Stimulated activated naive CD4-positive, alpha-beta T cell treated with Interleukin-2 at 50 U/mL for 16 hours (primary cell): ENCODE results near the gene ANKK1.

Experiments
- DNase-seq: peaks from one replicate; lab custom pipeline; 2025; lab: John Stamatoyannopoulos, UW

Gene ANKK1

DNA sequence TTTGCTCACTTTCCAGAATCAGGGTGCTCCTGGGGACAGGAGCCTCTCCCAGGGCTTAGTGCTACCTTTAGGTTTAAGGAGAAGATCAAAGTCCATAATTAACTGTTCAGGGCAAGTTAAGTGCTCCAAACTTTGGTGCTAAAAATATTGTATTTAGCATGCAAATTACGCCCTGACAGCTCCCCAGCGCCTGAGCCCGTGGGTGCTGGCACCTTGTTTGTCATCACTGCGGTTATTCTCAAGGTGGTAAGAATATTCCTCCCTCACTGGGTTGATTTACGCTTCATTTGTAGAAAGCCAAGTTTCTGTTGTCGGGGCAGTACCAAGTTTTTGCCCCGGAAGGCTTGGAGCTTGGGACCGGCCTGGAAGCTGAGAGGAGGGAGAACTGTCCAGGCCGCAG is 21.3 kb downstream of the ANKK1 start:
- no peak for DNase-seq

DNA sequence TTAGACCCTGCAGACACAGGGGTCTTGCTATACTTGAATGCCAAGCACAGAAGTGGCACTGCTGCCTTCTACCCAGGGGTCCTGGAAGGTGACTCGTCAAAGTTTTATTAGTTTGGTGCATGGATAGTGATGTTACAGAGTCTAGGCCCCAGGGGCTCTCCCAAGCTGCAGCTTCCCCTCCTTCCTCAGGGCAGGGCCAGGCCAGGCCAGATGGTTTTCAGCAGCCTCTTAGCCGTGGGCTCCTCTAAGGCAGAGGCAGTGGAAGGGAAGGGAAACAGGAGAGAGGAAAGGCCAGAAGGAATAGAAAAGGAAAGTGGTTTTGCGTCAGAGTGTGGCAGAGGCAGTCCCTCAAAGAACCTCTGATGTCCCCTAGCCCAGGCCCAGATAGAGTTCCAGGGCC is 21.9 kb downstream of the ANKK1 start:
- DNase-seq = no peak

DNA sequence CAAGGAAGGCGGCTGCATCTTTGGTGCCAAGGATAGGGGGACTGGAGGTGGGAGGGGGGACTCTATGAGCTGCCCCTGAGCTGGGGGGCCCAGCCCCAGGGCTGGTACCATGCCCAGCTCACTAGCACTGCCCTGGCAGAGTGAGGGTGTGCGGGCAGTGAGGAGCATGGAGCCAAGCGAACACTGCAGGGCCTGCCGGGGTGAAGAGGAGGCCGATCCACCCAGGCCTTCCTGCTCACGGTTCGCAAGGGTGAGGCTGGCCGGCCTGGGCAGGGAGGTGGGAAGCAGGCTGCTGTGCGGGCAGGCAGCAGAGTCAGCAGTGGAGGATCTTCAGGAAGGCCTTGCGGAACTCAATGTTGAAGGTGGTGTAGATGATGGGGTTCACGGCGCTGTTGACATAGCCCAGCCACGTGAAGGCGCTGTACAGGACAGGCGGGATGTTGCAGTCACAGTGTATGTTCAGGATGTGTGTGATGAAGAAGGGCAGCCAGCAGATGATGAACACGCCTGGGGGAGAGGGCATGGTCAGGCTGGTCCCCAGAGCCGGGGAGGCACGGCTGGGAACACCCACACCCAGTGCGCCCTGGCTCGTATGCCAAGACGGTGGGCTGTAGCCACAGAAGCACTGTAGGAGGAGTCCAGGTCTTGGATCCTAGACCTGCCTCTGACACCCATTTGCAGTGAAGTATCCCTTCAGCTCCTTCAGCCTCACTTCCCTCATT is 23.0 kb downstream of the ANKK1 start:
- DNase-seq = no peak

DNA sequence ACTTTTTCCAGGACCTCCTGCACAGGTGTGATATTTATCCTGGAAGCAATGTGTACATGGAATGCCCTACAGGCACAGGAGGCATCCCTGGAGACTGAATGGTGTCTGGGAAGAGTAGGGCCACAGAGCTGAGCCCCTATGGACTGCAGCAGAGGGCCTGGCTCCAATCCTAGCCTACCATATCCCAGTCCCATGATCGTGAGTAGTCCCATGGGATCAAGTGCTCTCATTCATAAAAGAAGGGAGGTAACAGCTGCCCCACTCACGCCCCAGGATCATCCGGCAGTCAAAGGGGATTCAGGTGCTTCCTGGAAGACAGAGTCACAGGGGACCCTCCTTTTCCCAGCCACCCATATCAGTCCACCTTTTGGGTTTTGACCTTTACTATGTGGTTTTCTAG is 24.0 kb downstream of the ANKK1 start:
- DNase-seq = no peak

DNA sequence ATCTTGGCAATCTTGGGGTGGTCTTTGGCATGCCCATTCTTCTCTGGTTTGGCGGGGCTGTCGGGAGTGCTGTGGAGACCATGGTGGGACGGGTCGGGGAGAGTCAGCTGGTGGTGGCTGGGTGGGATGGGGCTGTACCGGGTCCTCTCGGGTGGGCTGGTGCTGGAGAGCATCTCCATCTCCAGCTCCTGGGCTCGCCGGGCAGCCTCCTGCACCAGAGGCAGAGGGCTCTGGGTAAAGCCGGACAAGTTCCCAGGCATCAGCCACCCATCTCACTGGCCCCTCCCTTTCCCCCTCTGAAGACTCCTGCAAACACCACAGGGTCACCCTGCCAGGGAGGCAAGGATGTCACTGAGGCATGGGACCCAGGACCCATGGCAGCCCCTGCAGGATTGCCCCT is 25.1 kb downstream of the ANKK1 start:
- DNase-seq = no peak

DNA sequence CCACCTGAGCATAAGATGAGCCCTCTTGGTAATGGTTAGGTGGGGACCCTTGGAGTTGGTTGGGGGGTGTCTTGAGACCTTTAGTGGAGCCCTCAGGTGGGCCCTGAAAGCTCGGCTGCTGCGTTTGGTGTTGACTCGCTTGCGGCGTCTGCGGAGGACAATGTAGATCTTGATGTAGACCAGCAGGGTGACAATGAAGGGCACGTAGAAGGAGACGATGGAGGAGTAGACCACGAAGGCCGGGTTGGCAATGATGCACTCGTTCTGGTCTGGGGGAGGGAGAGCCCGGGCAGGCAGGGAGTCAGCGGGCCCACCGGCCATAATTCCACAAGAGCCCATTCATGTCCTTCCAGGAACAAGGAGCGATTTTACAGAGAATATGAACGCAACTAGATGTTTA is 27.8 kb downstream of the ANKK1 start:
- DNase-seq = no peak

DNA sequence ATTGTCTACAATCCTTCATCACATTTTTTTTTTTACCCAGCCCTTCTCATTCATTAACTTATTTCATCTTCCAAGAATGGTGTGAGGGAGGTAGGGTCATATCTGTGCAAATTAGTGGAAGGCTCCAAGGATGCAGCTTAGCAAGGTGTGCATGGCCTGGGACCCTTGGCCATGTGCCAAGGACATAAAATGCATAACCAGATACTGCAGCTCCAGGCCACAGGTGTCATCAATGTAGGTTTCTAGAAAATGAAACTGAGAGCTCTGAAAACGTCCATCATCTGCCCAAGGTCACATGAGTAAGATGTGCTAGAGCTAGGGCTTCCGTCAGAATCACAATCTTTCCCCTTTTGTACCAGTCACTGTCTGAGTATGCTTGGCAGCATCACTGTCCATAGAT is 29.8 kb downstream of the ANKK1 start:
- no peak for DNase-seq

DNA sequence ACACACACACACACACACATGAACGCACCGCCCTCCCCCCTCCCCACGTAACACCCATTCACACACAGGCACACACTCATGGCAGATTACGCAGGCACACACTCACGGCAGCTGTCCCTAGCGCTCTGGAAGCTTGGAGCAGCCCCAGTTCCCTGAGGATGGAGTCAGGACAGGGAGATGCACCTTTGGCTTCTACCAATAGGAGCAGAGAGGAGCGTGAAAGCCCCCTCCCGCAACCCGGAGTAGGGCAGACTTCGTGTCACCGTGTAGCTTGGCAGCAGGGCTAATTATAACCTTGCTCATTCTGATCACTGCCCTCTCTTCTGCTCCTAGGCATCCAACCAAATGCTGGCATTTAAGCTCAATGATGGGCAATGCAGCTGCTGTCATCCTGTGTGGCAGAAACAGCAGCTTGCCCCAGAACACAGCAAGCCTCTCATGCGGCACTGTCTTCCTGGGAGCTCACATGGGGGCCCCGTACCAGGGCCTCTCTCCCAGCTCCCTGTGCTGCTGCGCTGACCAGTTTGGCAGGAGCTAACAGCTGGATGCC is 31.9 kb downstream of the ANKK1 start:
- DNase-seq = no peak

DNA sequence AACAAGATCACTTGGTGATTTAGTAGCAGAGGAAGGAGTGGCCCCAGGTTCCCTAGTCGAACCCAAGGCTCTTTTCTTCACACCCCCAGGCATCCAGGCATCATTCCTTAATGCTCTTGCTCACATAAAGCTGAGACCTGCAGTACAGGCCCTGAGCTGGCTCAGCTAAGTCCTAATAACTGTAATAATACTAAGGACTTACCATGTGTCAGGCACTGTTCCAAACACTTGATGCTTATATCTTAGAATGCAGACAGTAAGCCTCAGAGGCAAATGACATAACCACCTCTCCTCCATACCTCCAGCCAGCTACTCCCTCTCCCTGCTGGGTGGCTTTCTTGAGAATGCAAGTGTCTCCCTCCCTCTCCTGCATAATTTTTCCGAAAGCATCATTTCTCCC is 33.2 kb downstream of the ANKK1 start:
- DNase-seq = no peak

DNA sequence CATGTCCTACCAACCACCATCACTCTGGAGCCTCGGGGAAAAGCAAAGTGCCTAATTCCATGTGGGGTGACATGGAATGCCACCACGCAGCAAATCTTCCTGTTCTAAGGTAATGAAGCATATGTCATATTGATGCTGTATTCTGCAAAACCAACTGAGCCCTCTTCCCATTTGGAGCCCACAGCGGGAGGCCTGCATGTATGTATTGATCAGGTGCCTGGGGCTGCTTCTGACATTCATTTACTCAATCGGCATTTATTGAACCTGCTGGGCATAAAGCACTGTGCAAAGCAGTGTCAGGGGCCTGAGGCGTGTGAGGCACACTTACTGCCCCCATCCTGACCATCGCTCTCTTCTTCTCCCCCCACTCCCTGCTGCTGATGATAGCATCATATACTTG is 39.1 kb downstream of the ANKK1 start:
- DNase-seq = no peak

DNA sequence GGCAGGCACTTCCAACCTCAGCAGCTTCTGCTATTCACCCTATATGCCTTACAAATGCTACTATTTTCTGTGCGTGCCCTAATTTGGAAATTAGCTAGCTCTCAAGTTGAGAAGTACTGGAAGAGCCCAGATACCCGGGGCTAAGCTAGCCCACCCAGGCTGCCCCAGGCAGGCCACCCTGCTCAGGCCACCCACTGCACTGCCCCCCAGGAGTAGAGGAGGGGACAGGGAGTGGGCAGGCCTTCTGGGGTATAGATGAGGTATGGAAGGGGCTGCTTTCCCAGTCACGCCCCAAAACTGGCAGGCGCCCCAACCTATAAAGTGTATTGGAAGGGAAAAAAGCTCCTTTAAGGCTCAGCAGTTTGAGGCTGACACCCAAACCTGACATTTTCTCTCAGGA is 44.2 kb downstream of the ANKK1 start:
- DNase-seq = no peak

DNA sequence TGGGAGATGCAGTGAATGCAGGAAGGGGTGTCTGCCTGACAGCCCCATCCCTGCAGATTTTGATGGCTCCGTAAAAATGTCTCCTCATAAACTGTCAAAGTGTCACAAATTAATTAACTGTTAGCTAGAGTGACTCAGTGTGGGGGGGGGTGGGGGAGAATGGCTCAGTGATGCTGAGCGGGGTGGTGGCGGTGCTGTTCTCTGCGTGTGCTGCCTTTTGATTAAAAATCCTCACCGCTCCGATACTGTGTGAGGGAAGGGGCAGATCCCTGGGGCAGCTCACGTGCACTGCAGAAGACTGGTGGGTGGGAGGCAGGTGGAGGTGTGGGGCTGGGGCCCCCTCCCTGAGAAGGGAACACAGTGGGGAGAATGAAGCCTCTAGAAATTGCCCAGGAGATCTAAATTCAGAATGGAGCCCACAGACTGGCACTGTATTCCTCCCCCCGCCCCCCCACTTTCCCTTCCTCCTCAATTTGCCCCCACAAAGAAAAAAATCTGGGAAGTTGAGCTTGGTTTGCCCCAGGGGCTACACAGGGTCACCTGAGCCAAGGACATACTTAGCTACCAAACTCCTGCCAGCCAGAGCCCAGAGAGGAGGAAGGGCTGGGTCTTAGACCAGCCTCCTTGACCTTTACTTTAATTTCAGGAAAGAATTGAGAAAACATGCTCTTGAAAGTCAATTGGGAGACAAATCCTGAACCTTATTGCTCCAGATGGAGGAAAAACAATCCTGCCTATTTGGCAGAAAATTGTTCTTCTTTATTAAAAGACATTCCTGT is 47.8 kb downstream of the ANKK1 start:
- no peak for DNase-seq

DNA sequence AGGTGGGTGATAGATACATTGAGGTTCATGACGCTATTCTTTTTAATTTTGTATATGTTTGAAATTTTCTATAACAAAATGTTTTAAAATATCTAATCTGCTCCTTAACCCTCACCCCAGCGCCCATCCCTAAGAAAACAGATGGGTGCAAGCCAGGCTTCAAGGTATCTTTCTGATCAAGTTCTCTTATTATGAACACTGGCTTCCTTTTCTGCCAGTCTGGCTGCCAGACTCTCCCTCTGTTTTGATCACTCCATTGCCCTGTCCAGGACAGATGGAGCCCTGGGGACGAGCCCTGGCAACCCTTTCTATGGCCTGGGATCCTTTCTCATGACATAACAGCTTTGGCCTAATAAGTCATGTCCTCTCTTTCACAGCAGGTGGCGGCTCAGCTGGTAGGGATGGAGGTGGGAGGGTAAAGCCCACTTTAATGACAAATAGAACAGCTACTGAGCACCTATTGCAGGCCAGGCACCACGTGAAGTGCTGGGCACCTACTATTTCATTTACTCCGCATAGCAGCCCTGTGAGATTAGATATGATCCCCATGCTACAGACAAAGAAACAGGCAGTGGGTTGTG is 49.2 kb downstream of the ANKK1 start:
- no peak for DNase-seq

DNA sequence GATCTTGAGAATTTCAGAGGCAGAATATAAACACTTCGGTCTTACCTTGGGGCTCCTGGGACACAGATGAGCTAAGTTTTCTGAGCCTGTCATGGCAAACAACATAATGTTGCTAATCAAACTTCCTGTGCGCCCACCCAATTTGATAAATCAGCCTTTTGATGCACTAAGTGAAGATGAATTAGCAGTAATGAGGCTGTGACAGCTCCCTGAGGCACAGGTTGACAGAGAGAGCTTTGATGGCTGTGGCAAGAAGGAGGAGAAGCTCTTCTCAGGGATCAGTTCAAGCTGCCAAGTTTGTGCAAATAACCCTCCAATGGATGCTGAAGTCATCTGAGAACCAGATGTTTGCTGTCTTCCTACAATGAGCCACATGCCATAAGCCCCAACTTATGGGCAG is 53.2 kb downstream of the ANKK1 start:
- DNase-seq = no peak

DNA sequence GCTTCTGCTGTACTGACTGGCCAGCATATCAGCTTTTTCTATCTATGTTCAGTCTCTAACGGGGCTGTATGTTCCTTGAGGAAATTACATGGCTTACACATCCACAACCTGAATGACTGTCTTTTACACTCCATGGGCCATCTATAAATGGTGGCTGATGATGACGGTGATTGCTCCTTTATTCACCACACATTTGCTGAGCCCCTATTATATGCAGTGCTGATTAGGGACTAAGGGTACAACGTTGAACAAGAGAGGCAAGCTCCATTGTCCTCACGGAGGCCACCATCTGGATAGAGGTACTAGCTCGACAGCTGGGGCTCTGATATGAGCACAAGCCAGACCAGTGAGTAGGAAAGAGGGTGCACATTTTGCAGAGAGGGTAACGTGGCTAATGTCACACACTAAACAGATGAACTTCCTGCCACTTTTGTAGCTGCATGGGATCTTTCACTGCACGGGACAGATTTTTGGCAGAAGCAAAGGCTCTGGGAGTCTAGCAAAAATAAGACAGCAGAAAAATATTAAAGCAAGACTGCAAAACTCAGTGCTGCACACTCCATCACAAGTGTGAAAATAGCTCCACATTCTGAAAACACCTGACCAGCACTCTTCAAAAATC is 57.0 kb downstream of the ANKK1 start:
- no peak for DNase-seq

DNA sequence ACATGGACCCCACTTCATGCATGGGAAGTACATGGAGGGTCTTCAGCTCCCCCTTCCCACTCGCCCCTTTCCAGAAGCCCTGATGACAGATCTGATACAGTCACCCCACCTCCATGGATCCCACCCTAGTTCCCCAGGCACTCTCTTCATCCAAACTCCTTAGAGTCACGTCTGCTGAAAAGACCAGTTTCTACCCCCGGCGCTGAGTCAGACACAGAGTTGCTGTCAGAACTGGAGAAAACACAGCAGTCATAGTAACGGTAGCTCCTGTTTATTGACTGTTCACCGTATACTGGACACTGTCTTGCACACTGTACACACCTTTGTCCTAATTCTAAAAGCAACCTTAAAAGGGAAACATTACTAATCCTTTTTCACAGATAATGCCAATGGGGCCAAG is 58.5 kb downstream of the ANKK1 start:
- DNase-seq = no peak

DNA sequence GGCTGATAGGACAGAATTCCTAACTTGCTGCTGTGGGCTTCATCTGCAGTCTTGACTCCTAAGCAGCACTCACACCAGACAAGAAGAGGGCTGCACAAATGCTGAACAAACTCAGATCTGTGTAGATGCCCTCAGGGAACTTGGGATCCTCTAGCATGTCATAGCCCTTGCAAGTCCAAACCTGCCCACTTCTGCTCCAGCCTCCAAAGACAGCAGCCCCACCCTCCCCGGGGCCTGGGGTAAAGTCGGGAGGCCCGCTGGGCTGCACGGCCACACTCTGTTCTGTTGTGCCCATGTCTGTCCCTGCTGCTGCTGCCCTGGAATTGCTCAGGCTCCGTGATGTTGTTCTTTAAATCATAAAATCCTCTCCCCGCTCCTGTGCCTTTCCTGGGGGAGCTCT is 59.4 kb downstream of the ANKK1 start:
- no peak for DNase-seq

DNA sequence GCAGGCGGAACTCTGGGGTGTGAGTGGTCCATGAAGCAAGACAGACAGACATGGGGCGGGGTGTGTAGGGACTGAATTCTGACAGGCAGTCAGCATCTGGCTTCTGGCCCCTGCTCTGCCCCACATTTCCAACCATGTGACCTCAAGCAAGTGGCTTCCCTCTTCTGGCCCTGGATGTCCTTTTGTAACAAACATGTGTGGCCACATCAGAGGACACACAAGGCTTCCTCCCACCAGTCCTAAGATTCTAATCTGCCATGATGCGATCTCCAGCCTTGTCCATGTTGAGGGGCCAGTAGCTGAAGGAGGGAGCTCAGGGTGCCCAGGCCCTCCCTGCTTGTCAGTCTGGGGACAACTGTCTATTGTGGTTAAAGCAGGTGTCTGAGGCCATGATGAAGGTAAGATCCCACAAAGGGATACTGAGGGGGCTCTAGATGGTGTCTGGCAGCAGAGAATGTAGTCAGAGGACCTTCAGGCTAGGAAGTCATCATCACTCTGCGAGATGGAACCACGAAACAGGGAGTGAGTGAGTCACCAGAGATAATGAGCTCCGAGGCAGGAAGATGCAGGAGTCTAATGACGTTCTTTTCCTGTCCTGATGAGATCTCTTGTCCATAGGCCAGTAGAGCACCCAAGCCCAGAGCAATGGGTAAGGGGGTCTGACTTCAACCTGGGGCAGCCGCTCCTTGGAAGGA is 60.2 kb downstream of the ANKK1 start:
- DNase-seq = no peak

DNA sequence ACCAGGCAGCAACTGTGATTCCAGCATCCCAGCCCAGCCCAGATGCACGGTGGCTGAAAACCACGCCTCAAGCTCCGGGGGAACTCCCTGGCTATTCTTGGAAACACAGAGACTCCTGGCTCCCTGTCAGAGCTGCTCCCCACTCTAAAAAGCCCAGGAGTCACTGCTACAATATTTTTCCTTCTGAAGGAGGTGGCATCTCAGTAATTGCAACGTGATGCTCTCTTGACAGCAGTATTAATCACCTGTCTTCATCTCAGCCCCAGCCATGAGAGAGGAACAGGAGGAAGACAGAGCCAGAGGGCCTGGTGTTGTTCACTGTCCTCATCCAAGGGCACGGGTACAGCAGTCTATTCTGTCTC is 60.7 kb downstream of the ANKK1 start:
- no peak for DNase-seq

DNA sequence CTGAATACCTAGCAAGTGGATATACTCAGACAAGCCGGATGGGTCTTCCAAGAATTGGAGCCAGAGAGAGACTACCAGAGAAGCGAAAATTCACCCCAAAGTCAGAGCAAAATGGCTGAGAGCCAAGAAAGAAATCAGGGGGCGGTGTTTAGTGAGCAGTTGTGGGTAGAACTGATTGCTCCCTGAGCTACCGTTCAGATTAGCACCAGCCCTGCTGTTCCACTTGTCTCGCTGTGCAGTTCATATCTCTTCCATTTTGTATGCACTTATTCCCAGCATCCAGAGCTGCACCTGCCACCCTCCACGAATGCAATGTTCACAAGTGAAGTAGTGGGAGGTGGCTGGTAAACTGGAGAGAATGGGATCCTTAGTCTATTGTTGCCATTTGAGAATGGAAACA is 62.2 kb downstream of the ANKK1 start:
- DNase-seq = no peak
